ENCODE results near the gene MFSD12.

MFSD12 gene

GRCh38 chr19:3501780-3502179, 55.6 kb downstream of the MFSD12 start:
- TF ChIP-seq SPI1 (IDR thresholded peaks at IDR 0.05; ENCODE audit: borderline replicate concordance, low read depth) (no peak), CTCF (IDR thresholded peaks at IDR 0.05; ENCODE audit: insufficient read depth, low read length) (no peak), REST (IDR thresholded peaks at IDR 0.05; ENCODE audit: insufficient replicate concordance, low read depth) (no peak), POLR2AphosphoS5 (IDR thresholded peaks at IDR 0.05; ENCODE audit: low read depth) (no peak), GABPA (IDR thresholded peaks at IDR 0.05; ENCODE audit: low read depth) (no peak)
- DNase-seq (ENCODE audit: low read depth in 1 of 2, low spot score in 1 of 2): no peak
- Histone ChIP-seq H3K27ac (replicated peaks) (no peak overlapping the region), H3K27me3 (ENCODE audit: insufficient read depth, poor library complexity, severe bottlenecking) (no peaks in the 10 kb centered on the region), H3K4me3 (replicated peaks; ENCODE audit: insufficient read depth, low read length) (no peak overlapping the region)

GRCh38 chr19:3500429-3501101, 56.8 kb downstream of the MFSD12 start, which contains the start of gene DOHH:
DOHH (minus strand) TSS chr19:3500674; CDS start chr19:3496814, 3,860 bp downstream.
- Histone ChIP-seq H3K27ac (replicated peaks) (peak within 1 kb of the TSS; percentile 100), H3K27me3 (ENCODE audit: insufficient read depth, poor library complexity, severe bottlenecking) (no peaks in the 10 kb centered on the region), H3K4me3 (replicated peaks; ENCODE audit: insufficient read depth, low read length) (peak within 1 kb of the TSS; percentile 99)
- peak; percentile 76 for TF ChIP-seq REST (IDR thresholded peaks at IDR 0.05; ENCODE audit: insufficient replicate concordance, low read depth)
- TF ChIP-seq GABPA (IDR thresholded peaks at IDR 0.05; ENCODE audit: low read depth): no peak
- TF ChIP-seq POLR2AphosphoS5 (IDR thresholded peaks at IDR 0.05; ENCODE audit: low read depth): peak; percentile 90
- no peak for TF ChIP-seq SPI1 (IDR thresholded peaks at IDR 0.05; ENCODE audit: borderline replicate concordance, low read depth)
- no peak for TF ChIP-seq CTCF (IDR thresholded peaks at IDR 0.05; ENCODE audit: insufficient read depth, low read length)
- peak; percentile 97 for DNase-seq (ENCODE audit: low read depth in 1 of 2, low spot score in 1 of 2)

GRCh38 chr19:3499738-3500428, 57.5 kb downstream of the MFSD12 start:
- no peak for DNase-seq (ENCODE audit: low read depth in 1 of 2, low spot score in 1 of 2)
- H3K27ac ChIP-seq (replicated peaks): peak overlapping the region; percentile 100
- TF ChIP-seq POLR2AphosphoS5 (IDR thresholded peaks at IDR 0.05; ENCODE audit: low read depth) (no peak), CTCF (IDR thresholded peaks at IDR 0.05; ENCODE audit: insufficient read depth, low read length) (no peak), SPI1 (IDR thresholded peaks at IDR 0.05; ENCODE audit: borderline replicate concordance, low read depth) (no peak), REST (IDR thresholded peaks at IDR 0.05; ENCODE audit: insufficient replicate concordance, low read depth) (no peak), GABPA (IDR thresholded peaks at IDR 0.05; ENCODE audit: low read depth) (no peak)
- no peaks in the 10 kb centered on the region for H3K27me3 ChIP-seq (ENCODE audit: insufficient read depth, poor library complexity, severe bottlenecking)
- peak overlapping the region; percentile 99 for H3K4me3 ChIP-seq (replicated peaks; ENCODE audit: insufficient read depth, low read length)
